WI38 (cell line): ENCODE data around the gene ZNF624.

Experiments
- H3K4me3 ChIP-seq: 2 replicates; pipeline ENCODE4 v1.5.1; 2011; ENCODE audit warnings: low read depth, mild to moderate bottlenecking, control low read depth, low read length
- CTCF ChIP-seq: IDR thresholded peaks from 2 replicates; pipeline ENCODE4 v1.5.1; 2012; ENCODE audit warnings: low read depth, mild to moderate bottlenecking, control low read depth, low read length

The ZNF624 gene

GRCh38 chr17:16584273-16584995 is 69.2 kb downstream of the ZNF624 start:
- peak overlapping the region; percentile 44 for H3K4me3 ChIP-seq
- TF ChIP-seq CTCF = peak; percentile 82

- TF ChIP-seq CTCF = no peak
- H3K4me3 ChIP-seq = no peak overlapping the region
Measured at GRCh38 chr17:16583781-16584180, 69.9 kb downstream of the ZNF624 start.

- H3K4me3 ChIP-seq = no peak overlapping the region
- no peak for TF ChIP-seq CTCF
Measured at GRCh38 chr17:16573466-16573865, 80.2 kb downstream of the ZNF624 start.
